ENCODE results near the gene FHIT.

FHIT gene

GRCh38 chr3:59758672-59759071, 1492.6 kb downstream of the FHIT start:
- TF ChIP-seq CTCF (IDR thresholded peaks at IDR 0.05; ENCODE audit: low read depth, low read length, missing control alignments) = no peak
- no peak overlapping the region for H3K4me3 ChIP-seq (ENCODE audit: low read depth, low read length)
- no peak for DNase-seq (ENCODE audit: low read depth)
- in situ Hi-C loops (cut with HindIII; ENCODE audit: low sequenced_read_pairs) = no loop called here

- DNase-seq (ENCODE audit: low read depth) = no peak
- no peak for TF ChIP-seq CTCF (IDR thresholded peaks at IDR 0.05; ENCODE audit: low read depth, low read length, missing control alignments)
- in situ Hi-C loops (cut with HindIII; ENCODE audit: low sequenced_read_pairs) = no loop called here
Measured at GRCh38 chr3:59756934-59757333, 1494.3 kb downstream of the FHIT start.

GRCh38 chr3:59754456-59755129, 1496.7 kb downstream of the FHIT start:
- in situ Hi-C loops (cut with HindIII; ENCODE audit: low sequenced_read_pairs) = no loop called here
- no peak overlapping the region for H3K4me3 ChIP-seq (ENCODE audit: low read depth, low read length)
- TF ChIP-seq CTCF (IDR thresholded peaks at IDR 0.05; ENCODE audit: low read depth, low read length, missing control alignments) = no peak
- no peak for DNase-seq (ENCODE audit: low read depth)

More at GRCh38 chr3:59756934-59757333, 1494.3 kb downstream of the FHIT start:
- no peak overlapping the region for H3K4me3 ChIP-seq (ENCODE audit: low read depth, low read length)

- no peak for DNase-seq (ENCODE audit: low read depth)
- in situ Hi-C loops (cut with HindIII; ENCODE audit: low sequenced_read_pairs) = no loop called here
- no peak for TF ChIP-seq CTCF (IDR thresholded peaks at IDR 0.05; ENCODE audit: low read depth, low read length, missing control alignments)
- no peak overlapping the region for H3K4me3 ChIP-seq (ENCODE audit: low read depth, low read length)
Measured at GRCh38 chr3:59753808-59754450, 1497.3 kb downstream of the FHIT start.

GRCh38 chr3:59752925-59753324, 1498.3 kb downstream of the FHIT start:
- no peak overlapping the region for H3K4me3 ChIP-seq (ENCODE audit: low read depth, low read length)
- in situ Hi-C loops (cut with HindIII; ENCODE audit: low sequenced_read_pairs) = no loop called here
- TF ChIP-seq CTCF (IDR thresholded peaks at IDR 0.05; ENCODE audit: low read depth, low read length, missing control alignments) = no peak
- DNase-seq (ENCODE audit: low read depth) = no peak

GRCh38 chr3:59751606-59752005, 1499.6 kb downstream of the FHIT start:
- DNase-seq (ENCODE audit: low read depth) = no peak
- in situ Hi-C loops (cut with HindIII; ENCODE audit: low sequenced_read_pairs) = no loop called here
- TF ChIP-seq CTCF (IDR thresholded peaks at IDR 0.05; ENCODE audit: low read depth, low read length, missing control alignments) = no peak
- H3K4me3 ChIP-seq (ENCODE audit: low read depth, low read length) = no peak overlapping the region

Measured in astrocyte of the cerebellum (primary cell).